Nephron progenitor cell (in vitro differentiated cells): Measurements from ENCODE around the gene RETREG1.
A peak's percentile ranks its signal among the peaks of the same experiment; 100 is the strongest.

Source experiments
- DNase-seq: peaks from one replicate; pipeline ENCODE4 v3.0.0; 2021
- H3K27ac Mint-ChIP-seq: 2 replicates; pipeline ENCODE4 v1.8.0; 2021; ENCODE audit warnings: mild to moderate bottlenecking, moderate library complexity, mixed read lengths
- H3K27me3 Mint-ChIP-seq: 2 replicates; pipeline ENCODE4 v1.8.0; 2021; ENCODE audit warnings: mild to moderate bottlenecking, low read depth, mixed read lengths; ENCODE audit not compliant: poor library complexity
- H3K36me3 Mint-ChIP-seq: 2 replicates; pipeline ENCODE4 v1.8.0; 2021; ENCODE audit warnings: low read depth, mixed read lengths
- H3K4me1 Mint-ChIP-seq: 2 replicates; pipeline ENCODE4 v1.8.0; 2021; ENCODE audit warnings: mixed read lengths
- H3K4me3 Mint-ChIP-seq: 2 replicates; pipeline ENCODE4 v1.8.0; 2021; ENCODE audit warnings: mild to moderate bottlenecking, moderate library complexity, mixed read lengths
- H3K9me3 Mint-ChIP-seq: 2 replicates; pipeline ENCODE4 v1.8.0; 2021; ENCODE audit warnings: mild to moderate bottlenecking, moderate library complexity, mixed read lengths
- TF ChIP-seq, protein P1 (sequence below): fragments of 200-600 bp; sonication (generic); IDR thresholded peaks from 2 replicates; pipeline ENCODE4 v1.5.0; 2021; ENCODE audit warnings: antibody characterized with exemption

Gene RETREG1

DNA sequence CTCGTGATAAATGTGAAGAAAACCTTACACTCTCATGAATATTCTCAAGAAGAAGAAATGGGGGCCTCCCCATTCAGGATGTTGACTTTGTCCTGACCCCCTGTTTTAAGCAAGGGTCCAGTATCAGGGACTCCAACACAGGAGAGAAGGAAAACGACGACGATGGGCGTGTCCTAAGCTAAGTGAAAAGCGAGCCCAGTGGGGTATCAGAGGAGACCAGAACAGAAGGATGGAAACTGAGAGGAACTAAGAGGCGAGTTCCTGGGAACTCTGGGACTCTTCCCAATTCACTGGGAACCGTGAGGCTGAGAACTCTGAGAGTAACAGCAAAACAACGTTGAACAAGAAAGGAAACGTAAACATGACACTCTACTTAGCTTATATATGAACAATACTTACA lies 14.6 kb downstream of the RETREG1 start:
- DNase-seq, result no peak
- Mint-ChIP-seq H3K27me3 (no peaks in the 10 kb centered on the region), H3K27ac (no peak overlapping the region), H3K4me3 (peak overlapping the region; percentile 12), H3K4me1 (peaks cover 54% of the 10 kb centered on the region), H3K9me3 (peaks cover 10% of the 10 kb centered on the region), H3K36me3 (no peaks in the 10 kb centered on the region)
- TF ChIP-seq, protein P1, sequence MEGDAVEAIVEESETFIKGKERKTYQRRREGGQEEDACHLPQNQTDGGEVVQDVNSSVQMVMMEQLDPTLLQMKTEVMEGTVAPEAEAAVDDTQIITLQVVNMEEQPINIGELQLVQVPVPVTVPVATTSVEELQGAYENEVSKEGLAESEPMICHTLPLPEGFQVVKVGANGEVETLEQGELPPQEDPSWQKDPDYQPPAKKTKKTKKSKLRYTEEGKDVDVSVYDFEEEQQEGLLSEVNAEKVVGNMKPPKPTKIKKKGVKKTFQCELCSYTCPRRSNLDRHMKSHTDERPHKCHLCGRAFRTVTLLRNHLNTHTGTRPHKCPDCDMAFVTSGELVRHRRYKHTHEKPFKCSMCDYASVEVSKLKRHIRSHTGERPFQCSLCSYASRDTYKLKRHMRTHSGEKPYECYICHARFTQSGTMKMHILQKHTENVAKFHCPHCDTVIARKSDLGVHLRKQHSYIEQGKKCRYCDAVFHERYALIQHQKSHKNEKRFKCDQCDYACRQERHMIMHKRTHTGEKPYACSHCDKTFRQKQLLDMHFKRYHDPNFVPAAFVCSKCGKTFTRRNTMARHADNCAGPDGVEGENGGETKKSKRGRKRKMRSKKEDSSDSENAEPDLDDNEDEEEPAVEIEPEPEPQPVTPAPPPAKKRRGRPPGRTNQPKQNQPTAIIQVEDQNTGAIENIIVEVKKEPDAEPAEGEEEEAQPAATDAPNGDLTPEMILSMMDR, result no peak

DNA sequence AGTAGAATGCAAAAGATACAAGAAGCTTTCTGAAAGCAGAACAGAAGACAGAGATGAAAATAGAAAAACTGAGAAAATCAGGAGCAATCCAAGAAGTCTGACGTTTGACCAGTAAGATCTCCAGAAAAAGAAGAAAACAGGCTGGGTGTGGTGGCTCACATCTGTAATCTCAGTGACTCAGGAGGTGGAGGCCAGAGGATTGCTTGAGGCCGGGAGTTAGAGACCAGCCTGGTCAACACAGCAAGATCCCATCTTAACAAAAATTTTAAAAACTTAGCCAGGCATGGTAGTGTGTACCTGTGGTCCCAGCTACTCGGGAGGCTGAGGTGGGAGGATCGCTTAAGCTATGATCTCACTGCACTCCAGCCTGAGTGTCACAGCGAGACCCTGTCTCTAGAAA lies 15.9 kb downstream of the RETREG1 start:
- Mint-ChIP-seq H3K27me3 (no peaks in the 10 kb centered on the region), H3K4me3 (peak overlapping the region; percentile 28), H3K9me3 (peaks cover 6% of the 10 kb centered on the region), H3K36me3 (no peaks in the 10 kb centered on the region), H3K27ac (peak overlapping the region; percentile 88), H3K4me1 (peaks cover 54% of the 10 kb centered on the region)
- no peak for DNase-seq
- TF ChIP-seq, protein P1, result no peak

DNA sequence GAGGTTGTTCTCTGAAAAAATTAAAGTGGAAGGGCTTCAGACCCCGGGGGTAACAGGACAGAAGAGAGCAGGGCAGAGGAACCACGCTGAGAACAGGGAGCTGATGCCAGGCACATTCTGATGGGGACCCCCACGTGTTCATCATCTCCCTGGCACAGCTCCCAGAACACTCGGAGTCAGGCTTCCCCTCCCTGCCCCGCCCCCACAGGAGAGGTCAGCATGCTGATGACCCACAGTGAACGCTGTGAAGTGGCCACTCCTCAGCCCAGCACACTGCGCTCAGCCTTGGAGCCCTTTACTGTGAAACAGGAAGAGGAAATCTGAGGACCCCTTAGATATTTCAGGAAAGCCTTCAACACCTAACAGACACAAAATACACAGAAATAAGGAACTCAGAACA lies 16.4 kb downstream of the RETREG1 start:
- TF ChIP-seq, protein P1, result no peak
- peaks cover 3% of the 10 kb centered on the region for H3K9me3 Mint-ChIP-seq
- peak overlapping the region; percentile 88 for H3K27ac Mint-ChIP-seq
- DNase-seq, result peak; percentile 69
- peaks cover 3% of the 10 kb centered on the region for H3K27me3 Mint-ChIP-seq
- no peaks in the 10 kb centered on the region for H3K36me3 Mint-ChIP-seq
- peak overlapping the region; percentile 28 for H3K4me3 Mint-ChIP-seq
- H3K4me1 Mint-ChIP-seq, result peaks cover 60% of the 10 kb centered on the region

DNA sequence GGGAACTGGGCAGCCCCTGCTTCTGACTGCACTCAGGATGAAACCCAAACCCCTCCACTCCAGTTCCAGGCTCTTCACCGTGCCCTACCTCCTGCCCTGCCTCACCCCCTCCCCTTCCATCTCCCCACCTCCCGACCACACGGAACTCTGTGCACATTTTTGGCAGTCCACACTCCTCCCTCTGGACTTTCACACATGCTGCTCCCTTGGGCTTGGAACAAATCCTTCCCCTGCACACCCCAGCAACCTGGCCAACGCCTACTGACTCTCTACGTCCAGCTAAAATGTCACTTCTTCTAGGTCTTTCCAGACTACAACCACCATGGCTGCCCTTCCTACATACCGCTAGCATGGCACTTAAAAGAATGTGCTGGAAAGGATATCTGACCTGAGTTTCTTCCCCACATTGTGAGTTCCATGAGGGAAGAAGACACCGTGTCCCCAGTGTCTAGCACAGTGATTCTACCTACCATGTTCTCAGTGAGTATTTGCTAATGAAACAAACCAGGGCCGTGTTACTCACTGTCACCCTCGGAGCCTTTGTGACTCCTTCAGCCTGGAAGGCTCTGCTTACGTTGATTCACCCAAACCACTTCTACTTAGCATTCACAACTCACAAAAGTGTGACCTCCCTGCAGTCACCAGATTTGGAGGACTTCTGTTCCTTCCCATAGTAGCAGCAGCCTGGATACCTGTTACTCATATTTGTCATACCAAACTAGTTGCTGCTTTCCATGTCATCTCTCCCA lies 18.7 kb downstream of the RETREG1 start:
- peaks cover 55% of the 10 kb centered on the region for H3K4me1 Mint-ChIP-seq
- H3K9me3 Mint-ChIP-seq, result no peaks in the 10 kb centered on the region
- TF ChIP-seq, protein P1, result no peak
- no peak overlapping the region for H3K27ac Mint-ChIP-seq
- no peaks in the 10 kb centered on the region for H3K36me3 Mint-ChIP-seq
- no peak overlapping the region for H3K4me3 Mint-ChIP-seq
- DNase-seq, result no peak
- H3K27me3 Mint-ChIP-seq, result peaks cover 4% of the 10 kb centered on the region

DNA sequence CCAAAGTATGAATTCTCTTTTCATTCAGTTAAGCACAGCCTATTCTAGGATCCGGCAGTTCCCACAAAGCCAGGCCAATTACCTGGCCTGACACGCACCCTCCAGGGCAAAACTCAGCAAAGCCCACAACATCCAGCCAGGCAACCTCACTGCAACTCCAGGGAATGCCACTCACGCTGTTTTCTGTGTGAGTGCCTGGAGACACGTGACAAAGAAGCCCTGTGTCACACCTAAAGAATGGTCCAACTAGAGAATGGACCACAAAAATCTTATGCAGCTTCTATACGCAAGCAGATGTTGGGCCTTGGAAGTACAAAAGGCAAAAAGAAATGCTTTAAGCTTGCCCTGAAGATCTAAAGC lies 20.2 kb downstream of the RETREG1 start:
- Mint-ChIP-seq H3K36me3 (no peaks in the 10 kb centered on the region), H3K27ac (no peak overlapping the region), H3K9me3 (no peaks in the 10 kb centered on the region), H3K4me3 (no peak overlapping the region), H3K27me3 (peaks cover 4% of the 10 kb centered on the region), H3K4me1 (peaks cover 55% of the 10 kb centered on the region)
- TF ChIP-seq, protein P1, result no peak
- DNase-seq, result no peak
